CD4-positive, alpha-beta T cell treated with Interleukin-4 for 1 hour (primary cell): ENCODE results near the gene MYL11.
A peak's percentile ranks its signal among the peaks of the same experiment; 100 is the strongest.
"Not testable (repeated sequence)": the region's sequence is repeated elsewhere in the genome, so short reads cannot be mapped to it uniquely, and the experiment has no call there.

ENCODE experiments used
- DNase-seq, 2 donors: peaks; one replicate each; pipeline ENCODE4 v3.0.0-alpha.2; 2020 to 2022

The MYL11 gene

DNA sequence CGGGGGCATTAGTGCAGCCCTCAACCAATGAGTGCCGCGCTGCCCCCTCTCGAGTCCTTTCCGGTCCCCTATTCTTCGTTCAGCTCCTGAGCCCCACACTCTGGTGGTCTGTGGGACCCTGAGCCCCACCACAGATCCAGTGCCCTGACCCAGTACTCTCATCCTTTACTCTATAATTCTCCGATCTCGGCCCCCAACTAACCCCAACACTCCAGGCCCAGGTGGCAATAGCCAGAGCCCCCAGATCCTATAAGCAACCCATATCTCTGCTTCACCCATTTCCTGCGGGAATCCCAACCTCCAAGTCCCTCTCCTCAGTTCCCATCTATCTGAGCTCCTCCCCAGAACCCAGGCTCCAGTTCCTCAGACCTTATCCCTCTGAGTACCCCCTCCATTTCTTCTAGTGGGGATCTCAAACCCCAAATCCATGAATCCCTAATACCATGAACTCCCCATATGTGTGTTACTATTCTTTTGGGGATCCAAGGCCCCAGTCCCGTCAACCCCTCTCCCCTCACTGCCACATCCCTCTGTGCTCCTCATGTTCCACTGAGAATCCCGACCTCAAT, 3.3 kb upstream of the MYL11 start:
- DNase-seq = no peak

DNA sequence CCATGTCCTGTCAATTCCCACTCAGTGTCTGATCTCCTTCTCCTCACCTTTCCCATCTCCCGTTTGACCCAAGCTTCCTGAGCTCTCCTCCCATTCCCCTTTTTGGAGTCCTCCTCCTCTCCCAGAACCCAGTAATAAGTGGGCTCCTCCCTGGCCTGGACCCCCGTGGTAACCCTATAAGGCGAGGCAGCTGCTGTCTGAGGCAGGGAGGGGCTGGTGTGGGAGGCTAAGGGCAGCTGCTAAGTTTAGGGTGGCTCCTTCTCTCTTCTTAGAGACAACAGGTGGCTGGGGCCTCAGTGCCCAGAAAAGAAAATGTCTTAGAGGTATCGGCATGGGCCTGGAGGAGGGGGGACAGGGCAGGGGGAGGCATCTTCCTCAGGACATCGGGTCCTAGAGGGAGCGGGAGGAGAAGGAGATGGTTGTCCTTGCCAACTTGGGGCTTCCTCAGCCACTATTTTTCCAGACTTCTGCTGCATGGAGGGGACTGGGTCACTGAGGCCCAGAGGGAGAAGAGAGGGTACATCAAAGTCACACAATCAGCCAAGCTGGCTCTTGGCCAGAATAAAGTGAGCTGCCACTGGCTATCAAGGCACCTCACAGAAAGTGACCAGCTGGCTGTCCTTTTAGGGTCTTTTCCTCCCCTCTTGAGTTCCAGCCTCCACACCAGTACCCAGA, 2.4 kb upstream of the MYL11 start:
- DNase-seq = no peak

DNA sequence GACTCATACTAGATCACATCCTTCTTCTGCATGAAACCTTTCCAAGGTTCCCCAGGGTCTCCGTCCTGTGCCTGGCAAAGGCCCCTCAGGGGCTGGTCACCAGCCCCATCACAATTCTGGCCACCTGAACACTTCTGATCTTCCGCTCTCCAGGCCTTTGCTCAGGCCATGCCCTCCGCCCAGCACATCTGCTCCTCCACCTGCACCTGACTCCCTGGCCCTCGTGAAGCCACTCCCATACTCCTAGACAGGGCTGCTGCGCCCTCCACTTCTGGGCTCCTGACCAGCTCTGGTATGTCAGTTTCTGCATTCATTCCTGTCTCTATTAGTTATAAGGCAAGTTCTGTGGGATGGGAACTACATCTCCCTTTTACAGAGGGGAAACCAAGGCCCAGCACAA, 1.9 kb upstream of the MYL11 start:
- DNase-seq = no peak

DNA sequence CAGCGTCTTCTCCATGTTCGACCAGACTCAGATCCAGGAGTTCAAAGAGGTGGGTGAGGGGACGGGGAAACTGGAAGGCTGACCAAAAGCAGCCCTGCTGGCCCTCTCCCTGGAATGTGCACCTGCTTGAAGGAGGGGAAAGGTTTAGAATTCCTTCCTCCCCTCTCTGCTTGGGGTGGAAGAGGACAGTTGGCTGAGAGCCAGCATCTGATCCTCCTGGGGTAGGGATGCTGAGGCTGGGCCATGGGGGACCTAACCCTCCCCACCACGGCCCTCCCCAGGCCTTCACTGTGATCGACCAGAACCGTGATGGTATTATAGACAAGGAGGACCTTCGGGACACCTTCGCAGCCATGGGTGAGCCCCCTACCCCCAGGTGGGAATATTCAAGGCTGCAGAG, 1.3 kb downstream of the MYL11 start:
- no peak for DNase-seq

DNA sequence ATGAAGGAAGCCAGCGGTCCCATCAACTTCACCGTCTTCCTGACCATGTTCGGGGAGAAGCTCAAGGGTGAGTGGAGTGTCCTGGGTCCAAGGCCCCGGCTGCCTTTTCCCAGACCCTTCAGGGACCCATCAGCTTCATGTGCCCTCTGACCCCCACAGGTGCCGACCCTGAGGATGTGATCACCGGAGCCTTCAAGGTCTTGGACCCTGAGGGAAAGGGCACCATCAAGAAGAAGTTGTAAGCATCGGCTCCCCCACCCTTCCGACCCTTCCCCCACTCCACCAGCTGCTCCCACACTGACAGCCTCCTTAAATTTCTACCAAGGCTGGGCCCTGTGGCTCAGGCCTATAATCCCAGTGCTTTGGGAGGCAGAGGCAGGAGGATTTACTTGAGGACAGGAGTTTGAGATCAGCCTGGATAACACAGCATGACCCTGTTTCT, 1.9 kb downstream of the MYL11 start:
- no peak for DNase-seq

GRCh38 chr16:30377050-30377811, 2.6 kb downstream of the MYL11 start:
- DNase-seq = no peak

GRCh38 chr16:30377812-30378235, 3.2 kb downstream of the MYL11 start:
- DNase-seq = peak; percentile 92 to 94

DNA sequence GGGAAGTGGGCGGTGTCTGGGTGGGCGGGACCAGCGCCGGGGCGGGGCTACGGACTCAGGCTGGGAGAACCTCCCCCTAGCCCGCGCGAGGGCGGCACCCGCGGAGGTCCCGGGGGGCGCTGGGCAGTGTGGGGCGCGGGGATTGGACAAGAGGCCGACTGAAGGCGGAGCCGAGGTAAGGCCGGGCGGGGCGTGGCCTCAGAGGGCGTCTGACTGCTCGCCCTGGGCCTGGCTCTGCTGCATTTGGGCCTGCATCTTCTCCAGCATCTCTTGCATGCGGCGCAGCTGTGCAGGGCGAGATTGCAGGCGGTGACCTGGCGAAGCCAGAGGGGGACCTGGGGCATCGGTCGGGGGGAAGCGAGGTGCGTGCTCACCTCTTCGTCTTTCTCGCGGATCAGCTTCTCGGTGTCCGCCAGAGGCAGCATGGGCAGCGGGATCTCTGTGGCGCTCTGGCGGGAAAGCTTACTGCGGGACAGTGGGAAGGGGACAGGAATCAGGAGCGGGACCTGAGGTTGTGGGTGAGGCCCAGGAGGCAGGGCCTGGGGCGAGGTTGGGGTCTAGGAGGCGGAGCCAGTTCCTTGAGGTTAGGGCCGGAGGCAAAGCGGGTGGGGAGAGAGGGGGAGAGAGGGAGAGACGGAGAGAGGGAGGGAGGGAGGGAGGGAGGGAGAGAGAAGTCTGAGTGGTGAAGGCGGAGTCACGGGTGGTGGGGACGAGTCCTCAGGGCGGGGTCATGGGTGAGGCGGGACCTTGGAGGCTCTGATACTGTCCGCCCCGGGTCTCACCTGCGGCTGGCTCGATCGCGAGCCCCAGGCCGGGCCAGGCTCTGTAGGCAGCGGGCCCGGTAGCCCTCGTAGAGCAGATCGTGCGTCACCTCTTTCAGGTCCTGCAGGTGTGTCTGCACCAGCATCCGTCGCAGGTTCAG, 3.9 kb downstream of the MYL11 start:
- DNase-seq = peak; percentile 99

- DNase-seq = no peak
These were observed 4.7 kb downstream of the MYL11 start for GRCh38 chr16:30379158-30379783.

GRCh38 chr16:30380072-30380802, 5.6 kb downstream of the MYL11 start:
- DNase-seq = no peak

- no peak for DNase-seq
These were observed 6.2 kb downstream of the MYL11 start for GRCh38 chr16:30380803-30381208.

- peak; percentile 12 to 44 for DNase-seq
These were observed 6.9 kb downstream of the MYL11 start for GRCh38 chr16:30381291-30382041.

- DNase-seq = peak; percentile 75 to 80
These were observed 7.7 kb downstream of the MYL11 start, which contains the start of gene SEPTIN1 for GRCh38 chr16:30382111-30382881. Gene SEPTIN1 (minus strand): TSS chr16:30382561. CDS start chr16:30382542, 19 bp downstream.

- DNase-seq = no peak
These were observed 8.9 kb downstream of the MYL11 start for GRCh38 chr16:30383521-30383920.

DNA sequence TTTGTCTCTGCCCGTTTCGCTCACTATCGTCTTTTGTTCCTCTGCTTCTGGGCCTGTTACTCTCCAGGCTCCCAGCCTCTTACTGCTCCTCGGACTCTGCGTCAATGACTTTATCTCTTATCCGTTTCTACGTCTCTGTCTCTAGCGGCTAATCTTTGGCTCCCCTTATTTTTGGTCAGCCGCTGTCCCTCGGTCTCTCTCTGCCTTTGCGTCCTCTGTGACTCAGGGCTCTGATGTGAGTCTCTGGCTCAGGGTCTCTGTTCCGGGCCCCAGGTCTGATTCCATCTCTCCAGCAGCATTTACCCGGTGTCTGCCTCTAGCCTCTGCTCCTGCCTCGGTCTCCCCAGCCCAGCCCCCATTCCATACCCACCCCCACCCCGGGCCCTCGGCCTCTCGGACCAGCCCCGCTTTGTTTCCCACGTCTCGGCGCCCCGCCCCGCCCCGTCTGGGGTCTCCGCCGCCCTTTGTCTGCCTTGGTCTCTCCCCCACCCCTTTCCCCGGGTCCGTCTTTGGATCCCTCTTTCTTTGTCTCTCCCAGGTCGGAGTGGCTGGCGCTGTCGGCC, 20.1 kb downstream of the MYL11 start:
- DNase-seq = no peak

DNA sequence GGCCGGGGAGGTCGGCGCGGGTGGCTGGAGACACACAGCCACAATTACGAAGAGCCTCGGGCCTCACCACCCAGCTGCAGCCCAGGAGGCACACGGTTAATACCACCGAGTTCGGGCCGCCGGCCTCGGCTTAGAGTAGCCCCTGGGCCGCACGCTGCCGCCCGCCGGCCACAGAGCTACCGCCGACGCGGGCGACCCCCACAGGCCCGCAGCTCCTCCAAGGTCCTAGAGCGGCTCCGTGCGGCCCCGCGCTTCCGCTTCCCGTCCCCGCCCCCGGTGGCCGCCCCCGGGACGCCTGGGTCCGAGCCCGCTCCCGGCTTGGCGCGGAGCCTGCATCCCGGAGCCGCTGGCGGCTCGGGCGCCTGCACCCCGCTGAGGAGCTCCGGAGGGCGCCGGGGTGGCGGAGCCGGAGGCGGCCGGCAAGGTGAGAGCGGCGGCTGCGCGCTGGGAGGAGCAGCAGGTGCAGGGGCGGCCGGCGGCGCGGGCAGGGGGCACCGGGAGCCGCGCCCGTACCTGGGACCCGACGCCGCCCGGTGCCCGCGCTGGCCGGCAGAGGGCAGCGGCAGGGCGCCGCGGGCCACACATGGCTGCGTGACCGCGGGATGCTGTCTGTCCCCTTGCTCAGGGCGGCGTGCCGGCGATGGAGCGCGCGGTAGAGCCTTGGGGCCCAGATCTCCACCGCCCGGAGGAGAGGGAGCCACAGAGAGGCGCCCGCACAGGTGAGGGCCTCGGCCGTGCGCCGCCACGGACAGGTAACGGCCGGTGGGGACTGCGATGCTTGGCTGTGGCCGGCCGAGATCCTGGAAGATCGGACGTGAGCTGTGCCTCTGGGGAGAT, 20.8 kb downstream of the MYL11 start, which contains the start of gene ZNF48:
ZNF48 (plus strand) TSS at position 266 of the 837 bp plus-strand sequence; CDS start at position 641, 375 bp downstream.
- peak; percentile 58 to 70 for DNase-seq

DNA sequence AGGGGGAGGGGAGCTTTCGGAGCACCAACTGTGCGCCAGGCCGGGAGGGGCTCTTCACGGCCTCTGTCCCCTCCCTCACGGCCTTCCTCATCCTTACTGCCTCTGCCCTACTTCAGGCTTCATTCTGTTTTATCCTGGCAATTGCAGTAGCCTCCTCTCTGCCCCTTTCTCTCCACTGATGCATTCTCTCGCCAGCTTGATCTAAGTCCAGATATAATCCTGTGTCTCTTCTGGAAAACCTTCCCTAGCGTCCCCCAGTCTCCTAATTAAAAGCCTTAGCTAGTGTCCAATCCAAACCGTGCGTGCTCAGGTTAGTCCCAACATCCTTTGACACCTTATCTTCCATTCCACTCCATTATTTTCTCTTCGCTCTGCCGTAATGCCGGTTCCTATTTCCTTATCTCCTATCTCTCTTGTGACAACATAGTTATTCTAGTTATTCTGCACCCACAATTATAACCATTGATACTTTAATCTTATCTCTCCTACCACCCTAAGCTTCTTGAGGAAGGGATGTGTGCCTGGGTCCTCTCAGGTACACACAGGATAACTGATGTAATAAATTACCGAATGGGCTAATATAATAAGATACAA, 21.5 kb downstream of the MYL11 start:
- no peak for DNase-seq

DNA sequence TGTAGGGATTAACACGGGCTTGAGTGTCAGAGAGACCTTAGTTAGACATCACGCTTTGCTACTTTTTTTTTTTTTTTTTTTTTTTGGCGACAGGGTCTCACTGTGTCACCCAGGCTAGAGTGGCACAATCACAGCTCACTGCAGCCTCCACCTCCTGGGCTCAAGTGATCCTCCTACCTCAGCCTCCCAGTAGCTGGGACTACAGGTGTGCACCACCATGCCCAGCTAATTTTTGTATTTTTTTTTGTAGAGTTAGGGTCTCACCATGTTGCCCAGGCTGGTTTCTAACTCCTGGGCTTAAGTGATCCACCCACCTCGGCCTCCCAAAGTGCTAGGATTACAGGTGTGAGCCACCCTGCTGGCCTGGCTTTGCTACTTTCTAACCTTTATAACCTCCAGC, 22.0 kb downstream of the MYL11 start:
- DNase-seq = not testable (repeated sequence)
